ENCODE measurements around the gene SAMM50. TPM values are rescaled to one million over a fixed set of nuclear protein-coding genes. Genes with fewer than 3 reads are reported as not detected.

Gene SAMM50
- total RNA-seq, 1 donor from 2014 or later = 40.1 TPM

GRCh38 chr22:43945632-43946383 lies 9.4 kb upstream of the SAMM50 start:
- DNase-seq = no peak

- DNase-seq = no peak
Measured at GRCh38 chr22:43946384-43946667, 8.9 kb upstream of the SAMM50 start.

GRCh38 chr22:43948836-43949406 lies 6.3 kb upstream of the SAMM50 start:
- no peak for DNase-seq

GRCh38 chr22:43951391-43951790 lies 3.9 kb upstream of the SAMM50 start:
- DNase-seq = no peak

- DNase-seq = no peak
Measured at GRCh38 chr22:43951966-43952365, 3.3 kb upstream of the SAMM50 start.

- no peak for DNase-seq
Measured at GRCh38 chr22:43953988-43954785, 1.1 kb upstream of the SAMM50 start.

- DNase-seq = no peak
Measured at GRCh38 chr22:43955883-43956782, 891 bp downstream of the SAMM50 start.

GRCh38 chr22:43956805-43957463 lies 1.7 kb downstream of the SAMM50 start:
- no peak for DNase-seq

GRCh38 chr22:43957871-43958270 lies 2.6 kb downstream of the SAMM50 start:
- no peak for DNase-seq

GRCh38 chr22:43964314-43964857 lies 9.1 kb downstream of the SAMM50 start:
- DNase-seq = no peak

GRCh38 chr22:43967069-43967468 lies 11.8 kb downstream of the SAMM50 start:
- DNase-seq = no peak

GRCh38 chr22:43968614-43969013 lies 13.4 kb downstream of the SAMM50 start:
- no peak for DNase-seq

- no peak for DNase-seq
Measured at GRCh38 chr22:43969021-43969878, 14.0 kb downstream of the SAMM50 start.

- DNase-seq = no peak
Measured at GRCh38 chr22:43969989-43970755, 14.9 kb downstream of the SAMM50 start.

- DNase-seq = no peak
Measured at GRCh38 chr22:43971112-43971511, 15.9 kb downstream of the SAMM50 start.

- DNase-seq = no peak
Measured at GRCh38 chr22:43972931-43973462, 17.8 kb downstream of the SAMM50 start.

- DNase-seq = no peak
Measured at GRCh38 chr22:43974028-43974545, 18.8 kb downstream of the SAMM50 start.

GRCh38 chr22:43975041-43975440 lies 19.8 kb downstream of the SAMM50 start:
- no peak for DNase-seq

Data from skin of body (tissue), 2 donors.